Middle frontal gyrus (tissue), 1 donor: Measurements from ENCODE around the gene ASPSCR1.
"Not testable (repeated sequence)": the region's sequence is repeated elsewhere in the genome, so short reads cannot be mapped to it uniquely, and the experiment has no call there.

Source experiments
- DNase-seq: peaks from one replicate; pipeline ENCODE4 v3.0.0-alpha.2; 2015; ENCODE audit warnings: low spot score; ENCODE audit errors: extremely low spot score

The ASPSCR1 gene

GRCh38 chr17:82038796-82039409, 61.5 kb downstream of the ASPSCR1 start:
- not testable (repeated sequence) for DNase-seq

GRCh38 chr17:82039695-82040299, 62.4 kb downstream of the ASPSCR1 start:
- no peak for DNase-seq

- DNase-seq = no peak
Measured at GRCh38 chr17:82041144-82041814, 63.9 kb downstream of the ASPSCR1 start.

- DNase-seq = no peak
Measured at GRCh38 chr17:82042649-82043048, 65.2 kb downstream of the ASPSCR1 start.

- no peak for DNase-seq
Measured at GRCh38 chr17:82043507-82043906, 66.1 kb downstream of the ASPSCR1 start.

- DNase-seq = no peak
Measured at GRCh38 chr17:82045936-82046484, 68.6 kb downstream of the ASPSCR1 start.

GRCh38 chr17:82046903-82047302, 69.5 kb downstream of the ASPSCR1 start:
- no peak for DNase-seq

- DNase-seq = no peak
Measured at GRCh38 chr17:82047379-82047778, 70.0 kb downstream of the ASPSCR1 start.

GRCh38 chr17:82047914-82048570, 70.6 kb downstream of the ASPSCR1 start:
- DNase-seq = no peak

- DNase-seq = no peak
Measured at GRCh38 chr17:82048571-82048971, 71.1 kb downstream of the ASPSCR1 start.

- no peak for DNase-seq
Measured at GRCh38 chr17:82049106-82049505, 71.7 kb downstream of the ASPSCR1 start.

- no peak for DNase-seq
Measured at GRCh38 chr17:82049521-82049971, 72.1 kb downstream of the ASPSCR1 start.

GRCh38 chr17:82050152-82050760, 72.8 kb downstream of the ASPSCR1 start:
- DNase-seq = no peak

GRCh38 chr17:82050761-82051641, 73.6 kb downstream of the ASPSCR1 start:
- DNase-seq = no peak

- DNase-seq = peak; percentile 32
Measured at GRCh38 chr17:82051776-82052637, 74.6 kb downstream of the ASPSCR1 start, which contains the start of the genes GPS1 and RFNG. Gene GPS1, plus strand, starts transcription at chr17:82051898. Its CDS starts 34 bp downstream, at chr17:82051932. Gene RFNG, minus strand, starts transcription at chr17:82051811. Its CDS starts 45 bp downstream, at chr17:82051766.

- no peak for DNase-seq
Measured at GRCh38 chr17:82052638-82053059, 75.2 kb downstream of the ASPSCR1 start.

- no peak for DNase-seq
Measured at GRCh38 chr17:82053130-82053529, 75.7 kb downstream of the ASPSCR1 start.

GRCh38 chr17:82053556-82054263, 76.3 kb downstream of the ASPSCR1 start:
- DNase-seq = no peak
